Body of pancreas (tissue), 4 donors: ENCODE results near the gene GFRA4.

Experiments used
- CTCF ChIP-seq, 7 experiments: fragments of 450-650 bp in 4 of 7; fragments of 200-600 bp in 3 of 7; sonication (generic) in 3 of 7; IDR thresholded peaks; one replicate each; pipeline ENCODE4 v1.5.1; 2016 to 2019; ENCODE audit warnings: antibody characterized with exemption in 7 of 7
- POLR2A ChIP-seq, 3 donors: fragments of 450-650 bp; IDR thresholded peaks; one replicate each; pipeline ENCODE4 v1.6.1; 2016; ENCODE audit warnings: antibody characterized with exemption in 3 of 3, mild to moderate bottlenecking in 2 of 3

- TF ChIP-seq CTCF (IDR thresholded peaks at IDR 0.05) (no peak), POLR2A (IDR thresholded peaks at IDR 0.05) (no peak)
Observed at GRCh38 chr20:3710011-3710466, 46.8 kb upstream of the GFRA4 start.
